ENCODE measurements around the gene MPIG6B. TPM values are rescaled to one million over a fixed set of nuclear protein-coding genes. Genes with fewer than 3 reads are reported as not detected.
A peak's percentile ranks its signal among the peaks of the same experiment; 100 is the strongest.

Gene MPIG6B
- total and polyA plus RNA-seq, 12 donors: 0.11 to 0.97 (median 0.27) TPM; not detected in 3

GRCh38 chr6:31740397-31741223 is 17.4 kb downstream of the MPIG6B start:
- DNase-seq (peak; percentile 27 to 31), ATAC-seq (peak in 4 of 8 donors; percentile 4 to 16 (median 6))
- peak overlapping the region; percentile 56 to 94 (median 76) for H3K4me3 ChIP-seq
- peaks cover 0 to 19% (median 0%) of the 10 kb centered on the region in 9 donors for H3K36me3 ChIP-seq
- TF ChIP-seq CTCF (IDR thresholded peaks at IDR 0.05): no peak
- 17 to 19% methylated on average over 29 of the region's 29 CpGs for WGBS, 2 donors
- no peaks in the 10 kb centered on the region for H3K9me3 ChIP-seq
- H3K27ac ChIP-seq: peak overlapping the region in 9 of 10 donors; percentile 20 to 98 (median 65)
- intact Hi-C loops (cut with DNase I): loop anchor here in 1 of 10 donors (5.0 kb wide), 1 partner anchor 42 kb away; no protein-coding TSS in a partner anchor
- H3K27me3 ChIP-seq: no peaks in the 10 kb centered on the region
- peaks cover 4 to 42% (median 36%) of the 10 kb centered on the region in 9 donors for H3K4me1 ChIP-seq

- 82 to 89% methylated on average over 2 of the region's 2 CpGs for WGBS, 2 donors
- ATAC-seq (no peak), DNase-seq (no peak)
- no peak overlapping the region for H3K4me3 ChIP-seq
- H3K27ac ChIP-seq: no peak overlapping the region
- no peak for TF ChIP-seq CTCF (IDR thresholded peaks at IDR 0.05)
- H3K27me3 ChIP-seq: no peaks in the 10 kb centered on the region
- intact Hi-C loops (cut with DNase I): loop anchor here in 1 of 10 donors (5.0 kb wide), 1 partner anchor 40 kb away; no protein-coding TSS in a partner anchor
- peaks cover 0 to 21% (median 0%) of the 10 kb centered on the region in 9 donors for H3K36me3 ChIP-seq
- H3K9me3 ChIP-seq: no peaks in the 10 kb centered on the region
- H3K4me1 ChIP-seq: peaks cover 3 to 39% (median 30%) of the 10 kb centered on the region in 9 donors
Measured at GRCh38 chr6:31741815-31742214, 18.6 kb downstream of the MPIG6B start.

- DNase-seq (no peak), ATAC-seq (no peak)
- Histone ChIP-seq H3K36me3 (peaks cover 0 to 27% (median 0%) of the 10 kb centered on the region in 9 donors), H3K9me3 (no peaks in the 10 kb centered on the region), H3K4me1 (peaks cover 0 to 28% (median 21%) of the 10 kb centered on the region in 9 donors), H3K27ac (no peak overlapping the region), H3K27me3 (no peaks in the 10 kb centered on the region), H3K4me3 (no peak overlapping the region)
- TF ChIP-seq CTCF (IDR thresholded peaks at IDR 0.05): no peak
- intact Hi-C loops (cut with DNase I): loop anchor here in 1 of 10 donors (5.0 kb wide), 1 partner anchor 39 kb away; no protein-coding TSS in a partner anchor
- WGBS, 2 donors: 83 to 88% methylated on average over 3 of the region's 3 CpGs
Measured at GRCh38 chr6:31742894-31743293, 19.7 kb downstream of the MPIG6B start.

- Histone ChIP-seq H3K27ac (no peak overlapping the region), H3K9me3 (no peaks in the 10 kb centered on the region), H3K36me3 (peaks cover 0 to 27% (median 0%) of the 10 kb centered on the region in 9 donors), H3K4me1 (peaks cover 0 to 12% (median 9%) of the 10 kb centered on the region in 9 donors), H3K27me3 (no peaks in the 10 kb centered on the region), H3K4me3 (no peak overlapping the region)
- no peak for ATAC-seq
- no peak for TF ChIP-seq CTCF (IDR thresholded peaks at IDR 0.05)
- no peak for DNase-seq
- intact Hi-C loops (cut with DNase I): loop anchor here in 1 of 10 donors (5.0 kb wide), 1 partner anchor 38 kb away; no protein-coding TSS in a partner anchor
- WGBS, 2 donors: 53 to 60% methylated on average over 1 of the region's 1 CpG
Measured at GRCh38 chr6:31744422-31744821, 21.2 kb downstream of the MPIG6B start.

Measured in heart right ventricle (tissue), 16 donors.